GM21825 (cell line): Measurements from ENCODE around the gene HS3ST2.
"Not testable (repeated sequence)": the region's sequence is repeated elsewhere in the genome, so short reads cannot be mapped to it uniquely, and the experiment has no call there.

Source experiments
- ATAC-seq: cut with Tn5 transposase; IDR thresholded peaks from one replicate; pipeline ENCODE4 v1.9.1; 2021; ENCODE audit warnings: mild to moderate bottlenecking, moderate library complexity; ENCODE audit not compliant: unreplicated experiment

Gene HS3ST2

DNA sequence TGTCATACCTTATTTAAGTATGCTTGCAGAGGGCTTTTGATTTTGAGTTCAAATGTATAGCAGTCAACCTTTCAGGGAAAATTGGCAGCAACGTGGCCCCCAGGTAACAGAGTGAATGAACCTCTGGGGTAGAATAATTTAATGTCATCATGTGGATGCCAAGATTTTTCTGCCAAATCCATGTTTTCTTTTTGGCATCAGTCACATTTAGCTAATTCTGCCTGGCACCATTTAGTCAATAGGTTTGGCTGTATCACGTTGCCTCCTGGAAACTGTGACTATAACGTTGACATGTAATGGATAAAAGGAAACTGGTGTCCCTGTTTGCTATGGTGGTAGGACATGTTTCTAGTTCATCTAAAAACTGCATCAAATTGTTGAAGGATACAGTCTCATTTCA lies 115.5 kb downstream of the HS3ST2 start:
- ATAC-seq, result no peak

DNA sequence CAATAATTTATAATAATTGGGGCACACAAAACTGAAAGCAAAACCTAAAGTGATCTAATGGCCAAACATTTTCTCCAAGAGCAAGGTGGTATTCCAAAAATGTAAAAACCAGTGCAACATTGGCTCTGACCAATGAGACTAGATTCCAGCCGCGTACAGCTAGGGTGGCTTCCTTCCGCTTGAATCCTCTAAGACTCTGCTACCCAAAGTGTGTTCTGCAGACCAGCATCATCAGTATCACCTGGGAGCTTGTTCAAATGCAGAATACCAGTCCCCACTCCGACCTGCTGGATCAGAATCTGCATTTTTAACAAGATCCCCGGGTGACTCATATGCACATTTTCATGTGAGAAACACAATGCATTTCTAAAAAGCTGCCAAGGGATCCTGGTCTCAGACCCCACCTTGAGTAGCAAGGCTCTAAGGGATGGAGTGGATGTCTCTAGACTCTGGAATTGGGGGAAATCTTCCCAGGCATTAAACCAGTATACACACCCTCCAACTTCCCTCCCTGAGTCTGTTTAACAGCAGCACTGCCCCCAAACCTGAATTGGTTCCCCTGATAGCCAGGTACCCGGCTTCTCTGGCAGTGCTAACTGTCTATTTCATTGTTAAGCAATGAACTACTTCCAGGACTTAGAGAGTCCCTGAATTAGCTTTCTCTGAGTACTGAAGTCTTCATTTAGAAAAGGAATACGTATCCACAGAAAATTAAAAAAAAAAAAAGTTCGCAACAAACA lies 118.2 kb downstream of the HS3ST2 start:
- no peak for ATAC-seq

GRCh38 chr16:22933173-22933572 lies 119.2 kb downstream of the HS3ST2 start:
- no peak for ATAC-seq

- ATAC-seq, result no peak
Observed at GRCh38 chr16:22934786-22935185, 120.8 kb downstream of the HS3ST2 start.

DNA sequence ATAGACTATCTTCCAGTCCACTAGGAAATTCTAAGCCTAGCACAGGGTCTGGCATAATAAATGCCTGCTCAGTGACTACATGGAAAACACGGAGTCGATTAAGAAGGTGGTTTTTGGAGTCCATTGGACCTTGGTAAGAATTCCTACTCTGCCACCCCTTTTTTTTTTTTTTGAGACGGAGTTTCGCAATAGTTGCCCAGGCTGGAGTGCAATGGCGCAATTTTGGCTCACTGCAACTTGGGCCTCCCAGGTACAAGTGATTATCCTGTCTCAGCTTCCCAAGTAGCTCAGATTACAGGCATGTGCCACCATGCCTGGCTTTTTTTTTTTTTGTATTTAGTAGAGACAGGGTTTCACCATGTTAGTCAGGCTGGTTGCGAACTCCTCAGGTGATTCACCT lies 123.2 kb downstream of the HS3ST2 start:
- ATAC-seq, result no peak

DNA sequence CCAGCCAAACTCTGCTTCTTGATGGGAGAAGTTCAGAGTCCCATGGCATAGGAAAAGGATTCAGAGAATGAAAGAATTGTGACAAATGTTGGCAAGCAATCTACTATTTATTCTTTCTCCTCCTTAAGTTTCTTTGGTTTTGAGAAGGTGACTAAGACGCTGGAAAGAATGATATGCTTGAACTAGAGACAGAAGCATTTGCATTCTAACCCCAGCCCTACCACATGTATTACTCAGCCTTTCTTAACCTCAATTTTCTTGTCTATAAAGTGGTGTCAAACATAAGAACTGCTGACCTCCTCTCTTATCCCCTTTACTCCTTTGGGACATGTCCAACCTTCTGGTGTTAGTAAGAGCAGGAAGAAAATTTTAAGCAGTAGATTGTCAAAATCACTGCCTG lies 124.7 kb downstream of the HS3ST2 start:
- ATAC-seq, result no peak

DNA sequence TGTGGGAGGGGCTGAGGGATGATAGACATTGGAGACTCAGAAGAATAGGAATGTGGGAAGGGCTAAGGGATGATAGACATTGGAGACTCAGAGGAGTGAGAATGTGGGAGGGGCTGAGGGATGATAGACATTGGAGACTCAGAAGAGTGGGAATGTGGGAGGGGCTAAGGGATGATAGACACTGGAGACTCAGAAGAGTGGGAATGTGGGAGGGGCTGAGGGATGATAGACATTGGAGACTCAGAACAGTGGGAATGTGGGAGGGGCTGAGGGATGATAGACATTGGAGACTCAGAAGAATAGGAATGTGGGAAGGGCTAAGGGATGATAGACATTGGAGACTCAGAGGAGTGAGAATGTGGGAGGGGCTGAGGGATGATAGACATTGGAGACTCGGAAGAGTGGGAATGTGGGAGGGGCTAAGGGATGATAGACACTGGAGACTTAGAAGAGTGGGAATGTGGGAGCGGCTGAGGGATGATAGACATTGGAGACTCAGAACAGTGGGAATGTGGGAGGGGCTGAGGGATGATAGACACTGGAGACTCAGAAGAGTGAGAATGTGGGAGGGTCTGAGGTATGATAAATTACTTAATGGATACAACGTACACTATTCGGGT lies 125.9 kb downstream of the HS3ST2 start:
- ATAC-seq, result not testable (repeated sequence)

DNA sequence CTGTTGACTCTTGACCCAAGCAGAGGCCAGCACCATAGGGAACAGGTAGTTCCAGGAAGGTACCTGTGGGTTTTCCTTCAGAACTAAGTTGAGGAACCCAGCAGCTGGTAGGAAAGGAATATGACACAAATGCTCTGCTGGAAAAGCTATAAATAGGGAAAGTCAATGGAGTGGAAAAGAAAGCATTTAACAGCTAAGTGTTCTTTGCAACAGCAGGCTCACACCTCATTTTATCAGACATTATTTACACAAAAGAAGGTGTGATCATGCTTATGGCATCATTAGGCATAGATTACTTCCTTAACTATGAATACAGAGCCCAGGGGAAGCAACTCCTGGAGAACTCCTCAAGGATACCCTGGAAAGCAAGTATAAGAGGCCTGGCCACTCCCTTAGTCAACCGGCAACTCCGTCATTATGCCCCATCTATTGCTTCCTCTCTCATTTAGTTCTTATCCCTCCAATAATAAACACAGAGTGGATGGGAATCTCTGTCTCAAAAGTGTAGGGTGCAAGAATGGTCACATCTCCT lies 128.1 kb downstream of the HS3ST2 start:
- ATAC-seq, result no peak

DNA sequence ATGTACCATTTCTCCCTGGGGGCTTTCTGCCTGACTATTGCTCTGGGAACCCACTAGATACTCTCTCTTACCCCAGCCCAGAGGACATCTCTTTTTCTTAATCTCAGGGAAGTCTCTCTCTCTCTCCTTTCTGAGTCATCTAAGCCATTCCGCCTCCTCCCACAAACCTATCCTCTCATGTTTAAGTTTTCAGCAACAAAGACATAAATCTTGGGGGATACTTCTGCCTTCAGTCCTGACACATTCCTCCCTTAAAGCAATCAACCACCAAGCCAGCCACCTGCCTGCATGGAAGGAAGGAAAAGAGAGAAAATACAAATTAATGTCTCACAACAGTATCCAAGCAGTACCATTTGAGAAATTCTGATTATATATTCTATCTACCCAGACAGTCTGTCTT lies 128.8 kb downstream of the HS3ST2 start:
- no peak for ATAC-seq

GRCh38 chr16:22945361-22945760 lies 131.4 kb downstream of the HS3ST2 start:
- ATAC-seq, result no peak

DNA sequence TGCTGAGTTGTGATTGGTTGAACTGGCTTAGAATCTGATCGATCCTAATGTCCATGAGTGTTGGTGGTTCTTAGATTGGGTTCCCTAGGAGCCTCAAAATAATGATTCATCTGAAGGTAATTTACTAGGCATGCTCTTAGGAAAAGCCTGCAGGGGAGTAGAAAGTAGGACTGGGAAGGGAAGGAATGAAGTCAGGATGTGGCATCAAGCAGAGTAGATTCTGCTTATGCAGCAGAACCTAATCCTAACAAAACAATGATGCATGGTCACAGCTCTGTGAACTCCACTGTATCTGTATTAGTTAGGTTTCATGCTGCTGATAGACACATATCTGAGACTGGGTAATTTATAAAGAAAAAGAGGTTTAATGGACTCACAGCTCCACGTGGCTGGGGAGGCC lies 132.5 kb downstream of the HS3ST2 start:
- no peak for ATAC-seq

DNA sequence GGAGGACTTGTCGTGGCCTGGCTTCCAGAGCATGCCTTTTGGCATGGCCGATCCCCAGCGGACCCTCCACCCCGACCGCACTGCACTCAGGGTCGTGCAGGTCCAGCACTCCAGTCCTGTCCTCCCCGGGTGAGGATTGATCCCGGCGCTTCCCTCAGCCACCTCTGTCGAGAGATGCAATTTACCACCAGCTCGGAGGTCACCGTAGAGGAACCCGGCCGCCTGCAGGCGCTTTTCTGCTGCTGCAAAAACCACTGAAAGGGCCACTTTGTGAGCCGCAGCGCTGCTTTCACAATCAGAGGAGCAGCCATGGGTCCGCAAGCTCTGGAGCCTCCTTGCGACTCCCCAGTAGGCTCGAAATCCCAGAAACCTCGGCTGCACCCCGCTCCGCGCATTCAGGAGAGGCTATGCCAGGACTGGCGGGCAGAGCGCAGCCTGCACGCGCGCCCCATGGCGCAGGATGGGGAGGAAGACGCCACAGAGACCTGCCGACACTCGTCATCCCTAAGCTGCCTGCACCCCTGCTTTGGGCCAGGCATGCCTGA lies 134.2 kb downstream of the HS3ST2 start:
- no peak for ATAC-seq

DNA sequence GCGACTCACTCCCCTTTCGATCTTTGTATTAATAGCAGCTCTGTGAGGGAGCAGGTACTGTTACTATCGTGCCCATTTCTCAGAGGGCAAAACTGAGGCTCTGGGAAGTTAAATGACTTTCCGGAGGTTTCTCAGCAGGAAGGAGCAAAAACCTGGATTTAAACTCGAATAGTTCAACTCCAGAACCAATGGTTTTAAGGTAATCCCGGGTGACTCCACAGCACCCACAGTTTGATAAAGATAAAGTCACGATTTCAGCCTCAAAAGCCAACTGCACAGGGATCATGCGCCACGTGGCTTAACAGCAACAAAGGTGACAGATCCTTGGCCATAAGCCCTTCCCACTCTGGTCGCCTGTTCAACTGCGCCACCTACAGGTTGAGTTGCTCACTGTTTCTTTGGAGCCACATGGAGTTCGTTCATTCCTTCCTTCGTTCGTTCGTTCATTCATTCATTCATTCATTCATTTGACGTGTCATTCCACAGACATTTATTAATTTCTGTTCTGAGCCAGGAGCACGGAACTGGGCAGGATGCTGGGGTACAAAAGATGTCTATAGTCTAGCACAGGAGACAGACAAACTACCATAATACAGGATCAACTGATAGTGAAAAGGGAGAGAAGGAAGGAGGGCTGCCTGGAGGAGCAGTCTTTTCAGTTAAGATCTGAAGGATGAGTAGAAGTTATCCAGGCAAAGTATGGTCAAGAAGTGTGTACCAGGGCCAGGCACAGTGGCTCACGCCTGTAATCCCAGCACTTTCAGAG lies 134.8 kb downstream of the HS3ST2 start:
- no peak for ATAC-seq

DNA sequence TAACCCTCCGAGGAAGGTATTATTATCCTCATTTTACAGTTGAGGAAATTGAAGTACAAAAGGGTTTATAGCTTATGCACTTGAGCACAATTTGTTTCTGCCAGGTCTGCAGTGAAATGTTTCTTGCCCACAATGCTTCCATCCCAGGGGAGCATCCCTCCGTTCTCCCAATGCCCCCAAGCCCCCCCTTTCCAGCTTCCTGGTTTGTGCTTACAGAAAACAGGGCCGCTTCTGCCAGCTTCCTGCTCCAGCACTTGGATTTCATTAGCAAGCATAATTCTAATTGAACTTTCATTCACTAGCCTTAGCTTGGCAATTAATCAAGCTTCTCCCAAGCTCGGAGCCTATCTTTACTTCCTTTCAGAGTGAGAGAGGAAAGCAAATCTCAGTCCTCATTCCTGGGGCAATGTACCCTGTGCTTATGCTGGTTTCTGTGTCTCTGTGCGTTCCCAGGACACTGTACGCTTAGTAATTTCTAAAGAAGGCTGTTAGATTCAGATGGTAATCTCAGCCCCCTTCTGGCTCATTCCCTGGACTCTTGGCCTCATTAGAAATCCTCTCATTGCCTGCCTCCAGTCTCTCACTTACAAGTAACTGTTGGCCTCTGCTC lies 141.6 kb downstream of the HS3ST2 start:
- ATAC-seq, result no peak

GRCh38 chr16:22961206-22961605 lies 147.2 kb downstream of the HS3ST2 start:
- ATAC-seq, result no peak

DNA sequence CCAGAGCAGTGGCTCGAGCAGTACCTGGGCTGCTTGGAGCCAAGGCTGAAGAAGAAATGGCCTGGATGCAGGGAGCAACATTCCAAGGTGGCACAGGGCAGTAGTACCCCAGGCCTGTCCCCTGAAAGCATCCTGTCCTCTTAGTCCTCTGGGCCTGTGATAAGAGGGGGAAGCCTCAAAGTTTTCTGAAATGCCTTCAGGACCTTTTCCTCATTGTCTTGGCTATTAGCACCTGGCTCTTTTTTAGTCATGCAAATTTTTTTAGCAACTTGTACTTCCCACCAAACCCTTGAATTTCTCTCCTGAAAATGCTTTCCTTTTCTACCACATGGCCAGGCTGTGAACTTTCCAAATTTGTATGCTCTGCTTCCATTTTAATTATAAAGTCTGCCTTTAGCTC lies 148.9 kb downstream of the HS3ST2 start:
- ATAC-seq, result no peak
